Stimulated activated CD8-positive, alpha-beta memory T cell treated with anti-CD3 and anti-CD28 coated beads, Interleukin-4, amount 100 ng/mL, for 1 hour (primary cell): ENCODE results near the gene ENKD1.

Source experiments
- DNase-seq, 2 donors: peaks; one replicate each; pipeline ENCODE4 v3.0.0-alpha.2; 2020; ENCODE audit warnings: low read depth in 2 of 2, low spot score in 1 of 2

ENKD1 gene

GRCh38 chr16:67651847-67652246, 14.7 kb downstream of the ENKD1 start:
- DNase-seq: no peak

DNA sequence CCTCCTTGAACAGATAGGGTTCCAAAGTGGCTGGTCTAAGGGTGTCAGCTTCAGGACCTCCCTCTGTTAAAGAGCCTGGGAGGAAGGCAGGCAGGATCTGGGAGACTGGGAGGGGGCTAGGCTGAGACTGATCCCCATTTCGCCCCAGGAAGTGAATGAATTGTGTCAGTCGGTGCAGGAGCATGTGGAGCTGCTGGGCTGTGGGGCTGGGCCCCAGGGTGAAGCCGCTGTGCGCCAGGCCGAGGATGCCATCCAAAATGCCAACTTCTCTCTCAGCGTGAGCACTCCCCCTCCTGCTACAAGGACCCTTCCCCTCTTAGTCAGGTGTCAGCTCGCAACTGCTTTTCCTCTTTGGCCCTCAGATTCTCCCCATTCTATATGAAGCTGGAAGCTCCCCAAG, 15.5 kb downstream of the ENKD1 start:
- no peak for DNase-seq

GRCh38 chr16:67650023-67650422, 16.5 kb downstream of the ENKD1 start:
- DNase-seq: no peak

DNA sequence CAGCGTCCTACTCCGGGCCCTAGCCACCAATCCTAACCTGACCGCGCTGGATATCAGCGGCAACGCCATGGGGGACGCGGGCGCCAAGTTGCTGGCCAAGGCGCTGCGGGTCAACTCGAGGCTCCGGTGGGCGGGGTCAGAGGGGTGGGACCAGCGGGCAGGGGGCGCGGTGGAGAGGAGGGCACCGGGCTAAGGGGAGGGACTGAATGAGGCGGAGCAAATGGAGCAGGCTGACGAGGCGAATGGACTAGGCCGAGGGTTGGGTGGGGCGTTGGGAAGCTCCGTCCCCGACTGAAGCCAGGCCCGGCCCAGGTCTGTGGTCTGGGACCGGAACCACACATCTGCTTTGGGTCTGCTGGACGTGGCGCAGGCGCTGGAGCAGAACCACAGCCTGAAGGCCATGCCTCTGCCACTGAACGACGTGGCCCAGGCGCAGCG, 17.0 kb downstream of the ENKD1 start:
- DNase-seq: no peak

DNA sequence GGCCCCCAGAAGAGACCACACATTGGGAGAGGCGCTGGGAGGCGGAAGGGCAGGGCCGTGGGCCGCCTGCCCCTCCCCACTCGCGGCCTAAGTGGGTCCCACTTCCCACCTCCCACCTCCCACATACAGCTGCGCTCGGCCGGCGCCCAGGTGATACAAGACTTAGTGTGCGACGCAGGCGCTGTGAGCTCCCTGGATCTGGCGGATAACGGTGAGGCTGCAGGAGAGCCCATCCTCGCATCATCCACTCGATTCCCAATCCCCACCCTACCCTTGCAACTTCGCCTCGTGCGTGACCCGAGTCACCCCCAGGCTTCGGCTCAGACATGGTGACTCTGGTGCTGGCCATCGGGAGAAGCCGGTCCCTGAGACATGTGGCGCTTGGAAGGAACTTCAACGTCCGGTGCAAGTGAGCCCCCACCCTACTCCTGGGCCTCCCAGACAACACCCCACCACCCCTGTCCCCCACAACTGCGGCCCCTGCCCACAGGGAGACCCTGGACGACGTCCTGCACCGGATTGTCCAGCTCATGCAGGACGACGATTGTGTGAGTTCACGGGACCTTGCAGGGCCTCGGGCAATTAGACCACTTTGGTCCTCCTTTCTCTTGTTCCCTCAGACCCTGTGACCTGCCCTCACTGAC, 17.7 kb downstream of the ENKD1 start:
- no peak for DNase-seq

- DNase-seq: no peak
Measured at GRCh38 chr16:67648088-67648763, 18.3 kb downstream of the ENKD1 start.

- DNase-seq: no peak
Measured at GRCh38 chr16:67647681-67648080, 18.9 kb downstream of the ENKD1 start.

- no peak for DNase-seq
Measured at GRCh38 chr16:67647111-67647651, 19.4 kb downstream of the ENKD1 start.

DNA sequence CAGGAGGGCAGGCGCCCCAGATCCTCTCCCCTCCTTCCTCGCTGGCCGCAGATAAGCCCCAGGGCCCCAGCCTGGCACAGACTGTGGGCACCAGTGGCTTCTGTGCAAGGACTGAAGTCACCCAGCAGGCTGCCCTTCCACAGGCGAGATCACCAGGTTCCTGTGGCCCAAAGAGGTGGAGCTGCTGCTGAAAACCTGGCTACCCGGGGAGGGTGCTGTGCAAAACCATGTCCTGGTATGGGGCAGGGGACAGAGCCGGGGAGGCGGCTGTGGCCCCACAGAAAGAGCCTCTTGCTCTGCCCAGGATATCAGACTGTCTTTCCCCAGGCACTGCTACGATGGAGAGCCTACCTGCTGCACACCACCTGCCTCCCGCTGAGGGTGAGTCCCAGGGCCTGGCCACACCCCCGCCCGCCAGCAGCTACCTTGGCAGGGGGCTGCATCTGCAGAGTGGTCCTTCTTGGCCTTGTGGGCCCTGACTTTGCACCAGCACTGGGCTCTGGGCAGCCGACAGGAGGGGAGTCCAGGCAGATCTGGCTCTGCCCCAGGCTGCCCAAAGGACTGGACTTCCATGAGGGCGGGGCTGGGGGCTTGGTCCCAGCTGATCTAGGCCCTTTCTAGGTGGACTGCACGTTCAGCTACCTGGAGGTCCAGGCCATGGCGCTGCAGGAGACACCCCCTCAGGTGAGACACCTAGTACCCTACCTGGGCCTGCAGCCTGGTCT, 21.0 kb downstream of the ENKD1 start:
- no peak for DNase-seq

- DNase-seq: no peak
Measured at GRCh38 chr16:67644038-67644437, 22.5 kb downstream of the ENKD1 start.

DNA sequence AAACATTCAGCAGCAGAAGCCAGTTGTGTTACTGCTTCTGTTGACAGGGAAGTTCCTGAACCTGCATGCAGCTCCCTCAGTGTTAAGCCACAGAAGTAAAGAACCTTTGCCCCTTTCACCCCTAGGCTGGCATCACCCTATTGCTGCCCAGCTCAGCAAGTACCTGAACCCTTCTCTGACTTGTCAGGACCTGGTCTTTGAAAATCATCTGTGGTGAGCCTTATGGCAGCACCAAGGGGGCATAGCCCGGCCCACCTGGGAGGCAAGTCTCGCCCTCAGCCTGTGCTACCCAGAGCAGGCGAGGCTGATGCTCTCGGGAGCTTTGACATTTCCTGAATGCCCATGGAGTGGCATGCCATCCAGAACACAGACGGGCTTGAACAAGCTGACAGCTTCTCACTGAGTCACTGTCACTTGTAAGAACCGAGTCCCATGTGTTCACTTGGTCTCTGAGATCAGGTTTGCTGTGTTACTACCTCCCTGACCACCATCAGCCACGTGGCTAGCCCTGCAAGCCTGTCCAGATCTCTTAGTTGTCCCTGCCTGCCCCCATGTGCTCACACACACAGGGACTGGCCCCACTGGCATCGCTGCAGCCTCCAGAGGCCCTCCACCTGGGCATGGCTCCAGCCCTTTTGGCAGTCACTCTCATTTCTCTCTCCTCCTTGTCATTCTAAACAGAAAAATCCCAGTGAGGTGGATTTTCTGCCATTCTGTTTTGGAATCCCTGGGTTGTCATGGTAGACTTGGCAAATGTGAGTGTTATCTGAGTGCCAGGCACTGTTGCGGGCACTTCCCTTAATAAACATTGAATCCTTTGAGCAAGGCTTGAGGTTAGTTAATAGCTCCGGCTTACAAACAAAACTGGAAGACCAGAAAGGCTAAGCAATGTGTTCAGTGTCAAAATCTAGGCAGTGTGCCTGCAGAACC, 24.5 kb downstream of the ENKD1 start:
- no peak for DNase-seq

GRCh38 chr16:67637625-67638024, 28.9 kb downstream of the ENKD1 start:
- no peak for DNase-seq

DNA sequence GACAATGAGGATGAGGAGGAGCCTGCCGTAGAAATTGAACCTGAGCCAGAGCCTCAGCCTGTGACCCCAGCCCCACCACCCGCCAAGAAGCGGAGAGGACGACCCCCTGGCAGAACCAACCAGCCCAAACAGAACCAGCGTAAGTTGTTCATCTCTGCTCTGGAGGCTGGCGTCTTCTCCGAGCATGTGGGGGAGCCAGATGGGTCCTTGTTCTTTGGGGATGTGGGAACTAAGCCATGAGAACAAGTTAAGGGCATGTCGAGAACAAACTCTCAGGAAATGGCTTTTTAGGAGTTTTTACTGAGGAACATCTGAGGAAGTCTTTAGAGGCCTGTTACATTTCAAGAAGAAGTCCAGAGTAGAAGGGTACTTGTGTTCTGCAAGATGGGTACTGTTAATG, 29.8 kb downstream of the ENKD1 start:
- DNase-seq: no peak

DNA sequence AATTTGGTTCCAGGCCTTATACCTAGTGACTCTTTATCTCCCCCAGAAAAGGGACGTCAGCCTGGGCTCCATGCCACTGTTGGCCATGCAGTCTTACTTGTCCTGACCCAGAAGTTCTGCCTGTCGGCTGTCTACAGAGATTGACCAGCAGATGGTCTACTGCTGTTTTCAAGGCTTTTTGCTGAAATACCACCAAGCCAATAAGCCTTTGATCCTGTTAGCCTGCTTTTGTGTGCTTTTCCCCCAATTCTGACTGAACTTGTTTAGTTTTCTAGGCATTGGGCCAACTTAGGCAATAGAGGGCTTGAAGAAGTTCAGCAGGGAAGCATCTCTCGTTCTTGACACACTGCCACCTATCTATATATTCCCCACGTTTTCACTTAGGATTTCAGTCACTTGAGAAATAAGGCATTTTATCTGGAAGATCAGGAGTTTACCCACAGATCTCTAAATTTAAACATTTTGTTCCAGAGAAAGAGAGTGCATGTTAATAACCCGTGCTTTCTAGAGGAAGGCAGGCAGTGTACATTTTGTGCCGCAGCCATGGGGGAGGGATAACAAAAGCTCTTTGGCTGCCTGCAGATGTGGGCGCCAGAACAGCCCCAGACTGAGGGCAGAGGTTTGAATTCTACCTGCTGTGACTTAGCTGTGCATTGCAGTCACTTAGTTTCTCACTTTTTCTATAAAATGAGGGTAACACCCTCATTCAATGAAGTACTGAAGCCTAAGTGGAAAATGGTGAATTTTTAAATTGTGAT, 34.0 kb downstream of the ENKD1 start:
- DNase-seq: no peak

DNA sequence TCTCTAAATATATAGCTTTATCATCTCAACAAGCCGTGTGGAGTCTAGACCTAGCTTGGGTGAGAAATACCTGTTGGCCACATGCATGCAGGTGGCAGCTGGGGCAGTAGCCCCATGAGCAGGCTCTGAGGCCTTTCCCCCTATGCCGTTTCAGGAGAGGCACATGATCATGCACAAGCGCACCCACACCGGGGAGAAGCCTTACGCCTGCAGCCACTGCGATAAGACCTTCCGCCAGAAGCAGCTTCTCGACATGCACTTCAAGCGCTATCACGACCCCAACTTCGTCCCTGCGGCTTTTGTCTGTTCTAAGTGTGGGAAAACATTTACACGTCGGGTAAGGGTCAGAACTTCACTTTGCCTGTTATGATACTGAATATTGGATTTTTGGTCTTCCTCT, 38.3 kb downstream of the ENKD1 start:
- DNase-seq: no peak

DNA sequence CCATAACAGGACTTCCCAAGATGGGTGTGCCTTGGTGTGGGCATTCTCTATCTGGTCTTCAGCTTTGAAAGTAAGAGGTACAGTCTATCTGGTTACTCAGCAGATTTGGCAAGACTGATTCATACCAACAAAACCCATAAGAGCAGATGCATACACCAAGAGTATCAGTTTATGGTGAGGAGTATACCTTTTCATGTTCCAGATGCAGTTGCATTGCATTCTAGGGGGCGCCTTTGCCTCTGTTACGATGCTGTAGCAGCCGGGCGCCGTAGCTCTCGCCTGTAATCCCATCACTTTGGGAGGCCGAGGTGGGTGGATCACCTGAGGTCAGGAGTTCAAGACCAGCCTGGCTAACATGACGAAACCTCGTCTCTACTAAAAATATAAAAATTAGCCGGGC, 52.7 kb downstream of the ENKD1 start:
- DNase-seq: no peak
